22Rv1 (cell line): ENCODE data around the gene TNNI3K.

Source experiments
- ZFX ChIP-seq: fragments of 450-650 bp; IDR thresholded peaks from 2 replicates; pipeline ENCODE4 v1.6.1; 2017; ENCODE audit warnings: antibody characterized with exemption, borderline replicate concordance
- TF ChIP-seq, protein P1 (sequence below): fragments of 450-650 bp; IDR thresholded peaks from 2 replicates; pipeline ENCODE4 v1.5.1; 2017; ENCODE audit warnings: mild to moderate bottlenecking

DNA sequence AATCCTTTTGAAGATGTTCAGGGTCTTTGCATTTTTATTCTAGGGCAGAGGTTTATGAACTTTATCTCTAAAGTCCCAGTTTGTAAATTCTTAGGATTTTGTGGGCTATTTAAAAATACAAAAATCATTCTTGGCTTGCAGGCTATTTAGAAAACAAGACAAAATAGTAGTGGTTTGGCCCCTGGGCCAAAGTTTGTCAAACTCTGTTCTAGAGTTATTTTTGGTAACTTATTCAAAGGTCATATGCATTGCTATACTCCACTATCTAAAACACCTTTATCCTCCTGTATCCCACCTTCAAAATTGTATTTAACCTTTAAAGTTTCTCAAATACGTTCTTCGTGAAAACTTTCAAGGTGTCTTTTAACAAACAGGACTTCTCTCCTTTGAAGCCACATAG is 352.7 kb downstream of the TNNI3K start:
- TF ChIP-seq, protein P1, sequence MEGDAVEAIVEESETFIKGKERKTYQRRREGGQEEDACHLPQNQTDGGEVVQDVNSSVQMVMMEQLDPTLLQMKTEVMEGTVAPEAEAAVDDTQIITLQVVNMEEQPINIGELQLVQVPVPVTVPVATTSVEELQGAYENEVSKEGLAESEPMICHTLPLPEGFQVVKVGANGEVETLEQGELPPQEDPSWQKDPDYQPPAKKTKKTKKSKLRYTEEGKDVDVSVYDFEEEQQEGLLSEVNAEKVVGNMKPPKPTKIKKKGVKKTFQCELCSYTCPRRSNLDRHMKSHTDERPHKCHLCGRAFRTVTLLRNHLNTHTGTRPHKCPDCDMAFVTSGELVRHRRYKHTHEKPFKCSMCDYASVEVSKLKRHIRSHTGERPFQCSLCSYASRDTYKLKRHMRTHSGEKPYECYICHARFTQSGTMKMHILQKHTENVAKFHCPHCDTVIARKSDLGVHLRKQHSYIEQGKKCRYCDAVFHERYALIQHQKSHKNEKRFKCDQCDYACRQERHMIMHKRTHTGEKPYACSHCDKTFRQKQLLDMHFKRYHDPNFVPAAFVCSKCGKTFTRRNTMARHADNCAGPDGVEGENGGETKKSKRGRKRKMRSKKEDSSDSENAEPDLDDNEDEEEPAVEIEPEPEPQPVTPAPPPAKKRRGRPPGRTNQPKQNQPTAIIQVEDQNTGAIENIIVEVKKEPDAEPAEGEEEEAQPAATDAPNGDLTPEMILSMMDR: no peak
- no peak for TF ChIP-seq ZFX
